Neural progenitor cell (in vitro differentiated cells): ENCODE results near the gene FKBP15. TPM values are rescaled to one million over a fixed set of nuclear protein-coding genes. Genes with fewer than 3 reads are reported as not detected.

Experiments used
- DNase-seq: peaks from one replicate; pipeline ENCODE4 v3.0.0-alpha.2; 2016; ENCODE audit warnings: low spot score
- H2AFZ ChIP-seq: fragments of 200-600 bp; sonication (generic); replicated peaks from 2 replicates; pipeline ENCODE4 v1.6.1; 2016; ENCODE audit warnings: antibody characterized with exemption
- H3F3A ChIP-seq: fragments of 200-600 bp; sonication (generic); 2 replicates; pipeline ENCODE4 v1.6.1; 2016; ENCODE audit warnings: antibody characterized with exemption, low read depth
- H3K27ac ChIP-seq: fragments of 200-600 bp; sonication (generic); 2 replicates; pipeline ENCODE4 v1.5.1; 2016; ENCODE audit warnings: mild to moderate bottlenecking
- H3K27me3 ChIP-seq: fragments of 200-600 bp; sonication (generic); 2 replicates; pipeline ENCODE4 v1.6.1; 2016; ENCODE audit warnings: mild to moderate bottlenecking, moderate library complexity
- H3K36me3 ChIP-seq: fragments of 200-600 bp; sonication (generic); 2 replicates; pipeline ENCODE4 v1.5.1; 2016
- H3K4me1 ChIP-seq: fragments of 200-600 bp; sonication (generic); 2 replicates; pipeline ENCODE4 v1.6.1; 2016; ENCODE audit warnings: mixed run types
- H3K4me2 ChIP-seq: fragments of 200-600 bp; sonication (generic); 2 replicates; pipeline ENCODE4 v1.6.1; 2016
- H3K4me3 ChIP-seq: fragments of 200-600 bp; sonication (generic); 2 replicates; pipeline ENCODE4 v1.5.1; 2016
- H3K79me2 ChIP-seq: fragments of 200-600 bp; sonication (generic); 2 replicates; pipeline ENCODE4 v1.6.1; 2016; ENCODE audit warnings: low read depth
- H3K9ac ChIP-seq: fragments of 200-600 bp; sonication (generic); 2 replicates; pipeline ENCODE4 v1.6.1; 2016
- H3K9me3 ChIP-seq: fragments of 200-600 bp; sonication (generic); 2 replicates; pipeline ENCODE4 v1.5.1; 2016; ENCODE audit warnings: low read depth
- H4K20me1 ChIP-seq: fragments of 200-600 bp; sonication (generic); 2 replicates; pipeline ENCODE4 v1.6.1; 2016; ENCODE audit warnings: low read depth
- H3K27ac Mint-ChIP-seq: 3 replicates; pipeline ENCODE4 v1.8.0; 2021; ENCODE audit warnings: mixed read lengths
- H3K27me3 Mint-ChIP-seq: 2 replicates; pipeline ENCODE4 v1.8.0; 2022; ENCODE audit warnings: low read depth, mild to moderate bottlenecking, inconsistent platforms, moderate library complexity, mixed read lengths; ENCODE audit not compliant: insufficient read depth
- H3K36me3 Mint-ChIP-seq: 3 replicates; pipeline ENCODE4 v1.8.0; 2021; ENCODE audit warnings: mixed read lengths
- H3K4me1 Mint-ChIP-seq: 3 replicates; pipeline ENCODE4 v1.8.0; 2021; ENCODE audit warnings: mixed read lengths
- H3K4me3 Mint-ChIP-seq: 3 replicates; pipeline ENCODE4 v1.8.0; 2021; ENCODE audit warnings: mild to moderate bottlenecking, moderate library complexity, mixed read lengths
- H3K9me3 Mint-ChIP-seq: 3 replicates; pipeline ENCODE4 v1.8.0; 2020; ENCODE audit warnings: mixed read lengths
- EZH2 ChIP-seq: fragments of 200-600 bp; sonication (generic); IDR thresholded peaks from 2 replicates; pipeline ENCODE4 v1.6.1; 2017; ENCODE audit warnings: antibody characterized with exemption, mild to moderate bottlenecking, moderate library complexity
- EZH2phosphoT487 ChIP-seq: fragments of 200-600 bp; sonication (generic); IDR thresholded peaks from 2 replicates; pipeline ENCODE4 v1.6.1; 2017; ENCODE audit warnings: antibody characterized with exemption
- total RNA-seq: library from RNA; depleted of rRNA; stranded (reverse); fragments of >200 nt; gene quantifications from 2 replicates; pipeline ENCODE4 v1.2.3, GENCODE V29; 2015; ENCODE audit warnings: low replicate concordance
- TF ChIP-seq, protein P1 (sequence below): fragments of 200-600 bp; sonication (generic); IDR thresholded peaks from 2 replicates; pipeline ENCODE4 v1.5.1; 2017; ENCODE audit warnings: antibody characterized with exemption, mild to moderate bottlenecking

Gene FKBP15
- total RNA-seq, 1 donor from 2014 or later = 25.5 TPM

DNA sequence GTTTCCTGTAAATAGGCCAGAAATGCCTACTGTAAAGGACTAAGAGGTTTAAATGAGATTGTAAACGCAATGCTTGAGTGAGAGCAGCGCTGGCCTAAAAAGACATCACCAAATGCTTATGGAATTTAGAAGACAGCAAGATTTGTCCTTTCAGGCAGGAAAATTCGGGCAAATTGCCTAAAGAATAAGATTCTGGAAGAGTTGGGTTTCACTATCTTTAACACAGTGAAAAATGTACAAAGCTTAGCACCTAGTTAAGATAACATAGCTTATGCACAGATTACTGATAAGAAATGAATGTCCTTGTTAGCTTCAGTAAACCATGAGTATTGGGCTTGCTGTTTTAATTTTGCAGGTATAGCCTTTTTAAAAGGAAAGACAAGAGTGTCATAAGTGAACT lies 4.7 kb downstream of the FKBP15 start:
- Mint-ChIP-seq H3K27ac (no peak overlapping the region), H3K36me3 (no peaks in the 10 kb centered on the region), H3K4me1 (peaks cover 6% of the 10 kb centered on the region), H3K4me3 (no peak overlapping the region), H3K9me3 (no peaks in the 10 kb centered on the region), H3K27me3 (peaks cover 2% of the 10 kb centered on the region)
- no peak overlapping the region for H3K4me3 ChIP-seq
- DNase-seq = no peak
- TF ChIP-seq, protein P1, sequence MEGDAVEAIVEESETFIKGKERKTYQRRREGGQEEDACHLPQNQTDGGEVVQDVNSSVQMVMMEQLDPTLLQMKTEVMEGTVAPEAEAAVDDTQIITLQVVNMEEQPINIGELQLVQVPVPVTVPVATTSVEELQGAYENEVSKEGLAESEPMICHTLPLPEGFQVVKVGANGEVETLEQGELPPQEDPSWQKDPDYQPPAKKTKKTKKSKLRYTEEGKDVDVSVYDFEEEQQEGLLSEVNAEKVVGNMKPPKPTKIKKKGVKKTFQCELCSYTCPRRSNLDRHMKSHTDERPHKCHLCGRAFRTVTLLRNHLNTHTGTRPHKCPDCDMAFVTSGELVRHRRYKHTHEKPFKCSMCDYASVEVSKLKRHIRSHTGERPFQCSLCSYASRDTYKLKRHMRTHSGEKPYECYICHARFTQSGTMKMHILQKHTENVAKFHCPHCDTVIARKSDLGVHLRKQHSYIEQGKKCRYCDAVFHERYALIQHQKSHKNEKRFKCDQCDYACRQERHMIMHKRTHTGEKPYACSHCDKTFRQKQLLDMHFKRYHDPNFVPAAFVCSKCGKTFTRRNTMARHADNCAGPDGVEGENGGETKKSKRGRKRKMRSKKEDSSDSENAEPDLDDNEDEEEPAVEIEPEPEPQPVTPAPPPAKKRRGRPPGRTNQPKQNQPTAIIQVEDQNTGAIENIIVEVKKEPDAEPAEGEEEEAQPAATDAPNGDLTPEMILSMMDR = no peak
- no peak for TF ChIP-seq EZH2
- no peak for TF ChIP-seq EZH2phosphoT487
- no peak overlapping the region for H3K9ac ChIP-seq
- H3F3A ChIP-seq = no peaks in the 10 kb centered on the region
- H3K4me2 ChIP-seq = no peak overlapping the region
- peaks cover 6% of the 10 kb centered on the region for H3K4me1 ChIP-seq
- H2AFZ ChIP-seq = no peak overlapping the region
- no peaks in the 10 kb centered on the region for H4K20me1 ChIP-seq
- H3K27me3 ChIP-seq = no peaks in the 10 kb centered on the region
- peaks cover 43% of the 10 kb centered on the region for H3K79me2 ChIP-seq
- H3K36me3 ChIP-seq = no peaks in the 10 kb centered on the region
- H3K9me3 ChIP-seq = no peaks in the 10 kb centered on the region
- no peak overlapping the region for H3K27ac ChIP-seq

DNA sequence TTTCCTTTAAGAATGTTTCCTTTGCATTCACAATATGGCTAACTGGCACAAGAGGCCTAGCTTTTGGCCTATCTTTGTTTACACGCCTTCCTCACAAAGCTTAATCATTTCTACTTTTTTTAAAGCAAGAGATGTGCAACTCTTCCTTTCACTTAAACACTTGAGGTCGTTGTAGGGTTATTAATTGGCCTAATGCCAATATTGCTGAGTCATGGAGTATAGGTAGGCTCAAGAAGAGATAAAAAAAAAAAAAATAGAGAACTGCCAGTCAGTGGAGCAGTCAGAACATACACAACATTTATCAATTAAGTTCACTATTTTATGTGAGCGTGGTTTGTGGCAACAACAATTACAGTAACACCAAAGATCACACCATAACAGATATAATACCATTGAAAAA lies 5.9 kb downstream of the FKBP15 start:
- DNase-seq = no peak
- no peak overlapping the region for H2AFZ ChIP-seq
- H3K27ac ChIP-seq = no peak overlapping the region
- no peak overlapping the region for H3K9ac ChIP-seq
- Mint-ChIP-seq H3K27ac (no peak overlapping the region), H3K4me3 (no peak overlapping the region), H3K9me3 (no peaks in the 10 kb centered on the region), H3K36me3 (peaks cover 2% of the 10 kb centered on the region), H3K27me3 (no peaks in the 10 kb centered on the region), H3K4me1 (peaks cover 6% of the 10 kb centered on the region)
- H3K79me2 ChIP-seq = peaks cover 36% of the 10 kb centered on the region
- no peak overlapping the region for H3K4me2 ChIP-seq
- H3K9me3 ChIP-seq = no peaks in the 10 kb centered on the region
- no peak for TF ChIP-seq EZH2
- TF ChIP-seq, protein P1 = no peak
- no peaks in the 10 kb centered on the region for H4K20me1 ChIP-seq
- no peaks in the 10 kb centered on the region for H3K36me3 ChIP-seq
- H3F3A ChIP-seq = no peaks in the 10 kb centered on the region
- H3K4me1 ChIP-seq = peaks cover 3% of the 10 kb centered on the region
- H3K4me3 ChIP-seq = no peak overlapping the region
- H3K27me3 ChIP-seq = no peaks in the 10 kb centered on the region

DNA sequence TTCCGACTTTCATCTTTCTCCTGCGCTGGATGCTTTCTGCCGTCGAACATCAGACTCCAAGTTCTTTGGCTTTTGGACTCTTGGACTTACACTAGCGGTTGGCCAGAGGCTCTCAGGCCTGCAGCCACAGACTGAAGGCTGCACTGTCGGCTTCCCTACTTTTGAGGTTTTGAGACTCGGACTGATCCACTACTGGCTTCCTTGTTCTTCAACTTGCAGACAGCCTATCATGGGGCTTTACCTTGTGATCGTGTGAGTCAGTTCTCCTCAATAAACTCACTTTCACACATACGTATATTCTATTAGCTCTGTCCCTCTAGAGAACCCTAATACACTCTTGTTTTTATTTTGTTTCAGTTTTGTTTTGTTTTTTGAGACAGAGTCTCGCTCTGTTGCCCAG lies 10.3 kb downstream of the FKBP15 start:
- no peaks in the 10 kb centered on the region for H3K4me1 ChIP-seq
- H3K4me2 ChIP-seq = no peak overlapping the region
- H3K9me3 ChIP-seq = no peaks in the 10 kb centered on the region
- peaks cover 3% of the 10 kb centered on the region for H3K27me3 Mint-ChIP-seq
- DNase-seq = no peak
- H3K36me3 Mint-ChIP-seq = peaks cover 9% of the 10 kb centered on the region
- H3K9me3 Mint-ChIP-seq = no peaks in the 10 kb centered on the region
- peaks cover 4% of the 10 kb centered on the region for H3K36me3 ChIP-seq
- no peaks in the 10 kb centered on the region for H3F3A ChIP-seq
- H3K4me3 Mint-ChIP-seq = no peak overlapping the region
- H3K4me3 ChIP-seq = no peak overlapping the region
- H3K27me3 ChIP-seq = no peaks in the 10 kb centered on the region
- no peak overlapping the region for H3K27ac Mint-ChIP-seq
- peaks cover 8% of the 10 kb centered on the region for H3K79me2 ChIP-seq
- TF ChIP-seq, protein P1 = no peak
- TF ChIP-seq EZH2 (no peak), EZH2phosphoT487 (no peak)
- no peak overlapping the region for H3K9ac ChIP-seq
- no peak overlapping the region for H2AFZ ChIP-seq
- H4K20me1 ChIP-seq = no peaks in the 10 kb centered on the region
- H3K4me1 Mint-ChIP-seq = no peaks in the 10 kb centered on the region
- H3K27ac ChIP-seq = no peak overlapping the region

DNA sequence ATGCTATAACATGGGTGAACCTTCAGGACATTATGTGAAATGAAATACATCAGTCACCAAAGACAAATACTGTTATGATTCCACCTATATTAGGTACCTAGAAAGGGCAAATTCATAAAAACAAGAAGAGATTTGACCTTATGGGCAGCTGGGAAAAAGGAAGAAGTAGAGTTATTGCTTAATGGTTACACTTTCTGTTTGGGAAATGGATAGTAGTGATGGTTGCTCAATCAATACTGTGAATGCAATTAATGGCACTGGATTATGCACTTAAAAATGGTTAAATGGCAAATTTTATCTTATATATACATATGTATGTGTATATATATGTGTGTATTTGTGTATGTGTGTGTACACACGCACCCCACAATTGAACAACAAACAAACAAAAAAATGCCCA lies 15.2 kb downstream of the FKBP15 start:
- Histone ChIP-seq H4K20me1 (no peaks in the 10 kb centered on the region), H3K27me3 (no peaks in the 10 kb centered on the region), H3K79me2 (no peaks in the 10 kb centered on the region), H3K27ac (no peak overlapping the region), H3K4me1 (no peaks in the 10 kb centered on the region), H3K4me3 (no peak overlapping the region), H3K4me2 (no peak overlapping the region), H3K9ac (no peak overlapping the region), H2AFZ (no peak overlapping the region), H3K9me3 (no peaks in the 10 kb centered on the region), H3F3A (no peaks in the 10 kb centered on the region), H3K36me3 (peaks cover 8% of the 10 kb centered on the region)
- no peak for DNase-seq
- Mint-ChIP-seq H3K4me1 (no peaks in the 10 kb centered on the region), H3K36me3 (peaks cover 17% of the 10 kb centered on the region), H3K27me3 (peaks cover 3% of the 10 kb centered on the region), H3K9me3 (no peaks in the 10 kb centered on the region), H3K4me3 (no peak overlapping the region), H3K27ac (no peak overlapping the region)
- TF ChIP-seq EZH2phosphoT487 (no peak), EZH2 (no peak)
- TF ChIP-seq, protein P1 = no peak
